GM21619 (cell line): ENCODE measurements around the gene HIKESHI.
"Not testable (repeated sequence)": the region's sequence is repeated elsewhere in the genome, so short reads cannot be mapped to it uniquely, and the experiment has no call there.

Experiments used
- ATAC-seq: cut with Tn5 transposase; IDR thresholded peaks from one replicate; pipeline ENCODE4 v1.9.1; 2021; ENCODE audit not compliant: unreplicated experiment

HIKESHI gene

GRCh38 chr11:86292912-86293616, 9.0 kb upstream of the HIKESHI start:
- peak; percentile 72 for ATAC-seq

- ATAC-seq: no peak
Observed at GRCh38 chr11:86294026-86294425, 8.0 kb upstream of the HIKESHI start.

GRCh38 chr11:86301742-86302091, 323 bp upstream of the HIKESHI start:
- peak; percentile 19 for ATAC-seq

GRCh38 chr11:86303257-86303656, 1.2 kb downstream of the HIKESHI start:
- ATAC-seq: no peak

- not testable (repeated sequence) for ATAC-seq
Observed at GRCh38 chr11:86308710-86309109, 6.7 kb downstream of the HIKESHI start.

GRCh38 chr11:86313793-86314192, 11.8 kb downstream of the HIKESHI start:
- no peak for ATAC-seq

GRCh38 chr11:86314636-86315035, 12.6 kb downstream of the HIKESHI start:
- ATAC-seq: no peak

GRCh38 chr11:86335131-86335767, 33.2 kb downstream of the HIKESHI start:
- no peak for ATAC-seq

- ATAC-seq: no peak
Observed at GRCh38 chr11:86337227-86337626, 35.2 kb downstream of the HIKESHI start.

GRCh38 chr11:86341382-86341781, 39.3 kb downstream of the HIKESHI start:
- ATAC-seq: no peak

GRCh38 chr11:86346513-86346912, 44.5 kb downstream of the HIKESHI start:
- no peak for ATAC-seq

GRCh38 chr11:86355256-86355655, 53.2 kb downstream of the HIKESHI start:
- no peak for ATAC-seq

- not testable (repeated sequence) for ATAC-seq
Observed at GRCh38 chr11:86357412-86357811, 55.4 kb downstream of the HIKESHI start.

- ATAC-seq: no peak
Observed at GRCh38 chr11:86358720-86359119, 56.7 kb downstream of the HIKESHI start.

- ATAC-seq: no peak
Observed at GRCh38 chr11:86360775-86361395, 58.8 kb downstream of the HIKESHI start.

- ATAC-seq: no peak
Observed at GRCh38 chr11:86363424-86363823, 61.4 kb downstream of the HIKESHI start.

GRCh38 chr11:86365546-86365945, 63.5 kb downstream of the HIKESHI start:
- no peak for ATAC-seq

- no peak for ATAC-seq
Observed at GRCh38 chr11:86369668-86370067, 67.6 kb downstream of the HIKESHI start.

GRCh38 chr11:86370171-86370570, 68.1 kb downstream of the HIKESHI start:
- ATAC-seq: no peak

- ATAC-seq: no peak
Observed at GRCh38 chr11:86370922-86371594, 69.0 kb downstream of the HIKESHI start.

- no peak for ATAC-seq
Observed at GRCh38 chr11:86372041-86372440, 70.0 kb downstream of the HIKESHI start.

GRCh38 chr11:86372586-86372985, 70.5 kb downstream of the HIKESHI start:
- no peak for ATAC-seq
